WTC11 (cell line): ENCODE data around the gene THAP2. TPM values are rescaled to one million over a fixed set of nuclear protein-coding genes. Genes with fewer than 3 reads are reported as not detected.

ENCODE experiments used
- ATAC-seq: fragments of 200-7000 bp; cut with Tn5 transposase; 2 replicates; pipeline ENCODE4 v1.10.0; 2021; ENCODE audit warnings: mild to moderate bottlenecking, moderate library complexity
- CTCF ChIA-PET: fragments of 300-600 bp; sonication (Branson Sonifier 250); formaldehyde crosslinking; loops from one replicate; lab custom pipeline; 2021; ENCODE audit warnings: antibody characterized with exemption; lab: Charles Lee
- POLR2A ChIA-PET: fragments of 350-600 bp; sonication (Branson Sonifier 250); formaldehyde crosslinking; loops from one replicate; lab custom pipeline; 2021; ENCODE audit warnings: antibody characterized with exemption; lab: Charles Lee
- DNase-seq: peaks from one replicate; pipeline ENCODE4 v3.0.0; 2021; ENCODE audit warnings: low spot score
- H3K27ac Mint-ChIP-seq: 2 replicates; pipeline ENCODE4 v1.8.0; 2021; ENCODE audit warnings: mixed read lengths
- H3K27me3 Mint-ChIP-seq: 2 replicates; pipeline ENCODE4 v1.8.0; 2021; ENCODE audit warnings: low read depth, mild to moderate bottlenecking, moderate library complexity, mixed read lengths
- H3K36me3 Mint-ChIP-seq: 2 replicates; pipeline ENCODE4 v1.8.0; 2021; ENCODE audit warnings: mixed read lengths
- H3K4me1 Mint-ChIP-seq: 2 replicates; pipeline ENCODE4 v1.8.0; 2022; ENCODE audit warnings: mixed read lengths
- H3K4me3 Mint-ChIP-seq: 2 replicates; pipeline ENCODE4 v1.8.0; 2021; ENCODE audit warnings: mild to moderate bottlenecking, moderate library complexity, mixed read lengths
- H3K9me3 Mint-ChIP-seq: 2 replicates; pipeline ENCODE4 v1.8.0; 2021; ENCODE audit warnings: mixed read lengths
- ARID4B ChIP-seq: sonication (generic); formaldehyde crosslinking; IDR thresholded peaks from 2 replicates; pipeline ENCODE4 v1.8.0; 2023; ENCODE audit warnings: missing genetic modification reagents, mild to moderate bottlenecking, borderline replicate concordance
- ATF1 ChIP-seq: sonication (generic); formaldehyde crosslinking; IDR thresholded peaks from 2 replicates; pipeline ENCODE4 v1.8.1; 2023; ENCODE audit warnings: mild to moderate bottlenecking, moderate library complexity, missing genetic modification reagents
- ELF4 ChIP-seq: sonication (generic); formaldehyde crosslinking; IDR thresholded peaks from 2 replicates; pipeline ENCODE4 v1.8.1; 2022; ENCODE audit warnings: low read depth, mild to moderate bottlenecking, moderate library complexity, missing genetic modification reagents
- FOXP1 ChIP-seq: sonication (generic); formaldehyde crosslinking; IDR thresholded peaks from 2 replicates; pipeline ENCODE4 v1.8.0; 2022; ENCODE audit warnings: missing genetic modification reagents, mild to moderate bottlenecking, moderate library complexity, borderline replicate concordance
- GRHL2 ChIP-seq: fragments of 250-450 bp; sonication (Bioruptor Pico); IDR thresholded peaks from 2 replicates; pipeline ENCODE4 v1.8.0; 2022; ENCODE audit warnings: mild to moderate bottlenecking, moderate library complexity; ENCODE audit not compliant: insufficient replicate concordance, severe bottlenecking
- HMGXB4 ChIP-seq: sonication (generic); formaldehyde crosslinking; IDR thresholded peaks from 2 replicates; pipeline ENCODE4 v1.8.1; 2023; ENCODE audit warnings: mild to moderate bottlenecking, moderate library complexity, missing genetic modification reagents
- KAT7 ChIP-seq: sonication (generic); formaldehyde crosslinking; IDR thresholded peaks from 2 replicates; pipeline ENCODE4 v1.8.1; 2023; ENCODE audit warnings: missing genetic modification reagents, mild to moderate bottlenecking, borderline replicate concordance
- NFATC4 ChIP-seq: fragments of 250-450 bp; sonication (Bioruptor Pico); IDR thresholded peaks from 2 replicates; pipeline ENCODE4 v1.9.0; 2021; ENCODE audit warnings: mild to moderate bottlenecking
- NR3C1 ChIP-seq: sonication (generic); formaldehyde crosslinking; conservative IDR thresholded peaks from 2 replicates; pipeline ENCODE4 v1.8.1; 2023; ENCODE audit warnings: low read depth, mild to moderate bottlenecking, missing genetic modification reagents
- TP53 ChIP-seq: sonication (generic); formaldehyde crosslinking; IDR thresholded peaks from 2 replicates; pipeline ENCODE4 v1.8.1; 2023; ENCODE audit warnings: mild to moderate bottlenecking, missing genetic modification reagents
- ZMAT4 ChIP-seq: fragments of 250-450 bp; sonication (Bioruptor Pico); IDR thresholded peaks from 2 replicates; pipeline ENCODE4 v1.9.0; 2021; ENCODE audit warnings: mild to moderate bottlenecking
- ZNF532 ChIP-seq: fragments of 250-450 bp; sonication (Bioruptor Pico); IDR thresholded peaks from 2 replicates; pipeline ENCODE4 v1.9.0; 2021; ENCODE audit warnings: mild to moderate bottlenecking, borderline replicate concordance
- ZNF671 ChIP-seq: fragments of 250-450 bp; sonication (Bioruptor Pico); IDR thresholded peaks from 2 replicates; pipeline ENCODE4 v1.8.0; 2021; ENCODE audit warnings: mild to moderate bottlenecking
- total RNA-seq: library from RNA; stranded (reverse); gene quantifications from 3 replicates; pipeline ENCODE4 v1.2.3, GENCODE V29; 2021

Gene THAP2
- total RNA-seq, 1 experiment from 2014 or later = 6.4 TPM

GRCh38 chr12:71656740-71657139, 7.4 kb upstream of the THAP2 start (continued):
- no peak for TF ChIP-seq ZNF532 (CRISPR knock-in tag)

- ATAC-seq (no peak), DNase-seq (no peak)
- Mint-ChIP-seq H3K4me1 (peaks cover 16% of the 10 kb centered on the region), H3K27me3 (no peaks in the 10 kb centered on the region), H3K36me3 (peaks cover 28% of the 10 kb centered on the region), H3K4me3 (peak overlapping the region; percentile 91), H3K27ac (peak overlapping the region; percentile 77), H3K9me3 (no peaks in the 10 kb centered on the region)
- ChIA-PET CTCF (interaction anchor here (2.7 kb wide), 1 partner anchor 85 kb away, joined by 30 read pairs; no protein-coding TSS in a partner anchor), POLR2A (interaction anchor here (2.3 to 3.0 kb wide), 2 partner anchors 24 to 92 kb away, joined by 16 to 45 read pairs; partner anchors contain the start of genes RAB21 and TMEM19)
- TF ChIP-seq ZMAT4 = no peak
- no peak for TF ChIP-seq NFATC4 (CRISPR knock-in tag)
- TF ChIP-seq ELF4 (CRISPR knock-in tag) = no peak
- TF ChIP-seq GRHL2 = no peak
- no peak for TF ChIP-seq TP53
- no peak for TF ChIP-seq KAT7 (CRISPR knock-in tag)
- TF ChIP-seq ARID4B (CRISPR knock-in tag) = no peak
Measured at GRCh38 chr12:71661977-71662530, 2.0 kb upstream of the THAP2 start.

- Mint-ChIP-seq H3K4me3 (peak overlapping the region; percentile 91), H3K36me3 (peaks cover 24% of the 10 kb centered on the region), H3K27me3 (no peaks in the 10 kb centered on the region), H3K27ac (peak overlapping the region; percentile 100), H3K4me1 (peaks cover 16% of the 10 kb centered on the region), H3K9me3 (no peaks in the 10 kb centered on the region)
- peak; percentile 8 for ATAC-seq
- TF ChIP-seq ATF1 (0 out of 2 replicates have a peak, but pooled peaks have one; percentile 63), HMGXB4 (peak; percentile 72; the same call in 1 of the 2 replicates), ZNF671 (CRISPR knock-in tag) (peak; percentile 32; the same call in 1 of the 2 replicates), FOXP1 (CRISPR knock-in tag) (peak; percentile 38; the same call in 1 of the 2 replicates), NR3C1 (CRISPR knock-in tag) (no peak)
- peak; percentile 64 for DNase-seq
- ChIA-PET POLR2A (interaction anchor here (0.7 to 3.0 kb wide), 12 partner anchors 10 to 224 kb away, joined by 3 to 45 read pairs (median 4); partner anchors contain the start of genes RAB21 and TMEM19), CTCF (interaction anchor here (0.8 to 2.7 kb wide), 5 partner anchors 26 to 88 kb away, joined by 3 to 30 read pairs (median 4); no protein-coding TSS in a partner anchor)
Measured at GRCh38 chr12:71662849-71663560, 1.1 kb upstream of the THAP2 start.
